Panc1 (cell line): ENCODE data around the gene RAMP2. TPM values are rescaled to one million over a fixed set of nuclear protein-coding genes. Genes with fewer than 3 reads are reported as not detected.

Experiments
- ATAC-seq: fragments of 200-7000 bp; cut with Tn5 transposase; 2 replicates; pipeline ENCODE4 v1.9.1; 2020; ENCODE audit warnings: mild to moderate bottlenecking, moderate library complexity
- BruUV-seq: library from RNA; stranded (reverse); fragments of 400-500 nt; replicated peaks from 2 replicates; lab custom pipeline; 2021; lab: Mats Ljungman, UMichigan
- CTCF ChIA-PET: fragments of 300-600 bp; sonication (Branson Sonifier 250); formaldehyde crosslinking; loops from one replicate; lab custom pipeline; 2022; ENCODE audit warnings: antibody characterized with exemption; lab: Charles Lee
- POLR2A ChIA-PET: fragments of 300-600 bp; sonication (Branson Sonifier 250); formaldehyde crosslinking; loops from one replicate; lab custom pipeline; 2022; ENCODE audit warnings: antibody characterized with exemption; lab: Charles Lee
- DNase-seq: peaks from one replicate; pipeline ENCODE4 v3.0.0-alpha.2; 2010; ENCODE audit warnings: low read depth, low spot score
- H3K27ac ChIP-seq: 2 replicates; pipeline ENCODE4 v1.5.1; 2011; ENCODE audit warnings: mild to moderate bottlenecking, low read length, inconsistent platforms
- H3K27me3 ChIP-seq: fragments of 200-500 bp; sonication (Bioruptor generic); 2 replicates; pipeline ENCODE4 v1.6.0; 2014; ENCODE audit warnings: low read length, inconsistent platforms; ENCODE audit not compliant: control insufficient read depth, insufficient read depth
- H3K36me3 ChIP-seq: fragments of 200-500 bp; sonication (Bioruptor generic); 2 replicates; pipeline ENCODE4 v1.5.1; 2014; ENCODE audit warnings: inconsistent platforms, mild to moderate bottlenecking, low read length, moderate library complexity; ENCODE audit not compliant: control insufficient read depth, insufficient read depth
- H3K4me1 ChIP-seq: 2 replicates; pipeline ENCODE4 v1.5.1; 2011; ENCODE audit warnings: inconsistent platforms, mild to moderate bottlenecking, low read length, moderate library complexity; ENCODE audit not compliant: control insufficient read depth, insufficient read depth
- H3K4me3 ChIP-seq, 2 experiments: 2 replicates each; pipeline ENCODE4 v1.5.1; 2011 to 2012; ENCODE audit warnings: low read depth in 2 of 2, low read length in 2 of 2, mild to moderate bottlenecking in 2 of 2, inconsistent platforms in 1 of 2, moderate library complexity in 1 of 2
- H3K9me3 ChIP-seq: fragments of 200-500 bp; sonication (Bioruptor generic); 2 replicates; pipeline ENCODE4 v1.5.1; 2014; ENCODE audit warnings: low read depth, mild to moderate bottlenecking, inconsistent platforms, low read length, moderate library complexity; ENCODE audit not compliant: control insufficient read depth, insufficient read depth
- POLR2AphosphoS5 ChIP-seq: IDR thresholded peaks from 2 replicates; pipeline ENCODE4 v1.6.1; 2012; ENCODE audit warnings: mild to moderate bottlenecking, low read depth, low read length, moderate library complexity
- SIN3A ChIP-seq: IDR thresholded peaks from 2 replicates; pipeline ENCODE4 v1.6.1; 2012; ENCODE audit warnings: low read depth, mild to moderate bottlenecking, low read length, moderate library complexity, borderline replicate concordance; ENCODE audit not compliant: insufficient read depth
- TCF7L2 ChIP-seq: IDR thresholded peaks from 2 replicates; pipeline ENCODE4 v1.6.1; 2011; ENCODE audit warnings: mild to moderate bottlenecking, low read depth, low read length, inconsistent platforms
- in situ Hi-C: cut with HindIII; loops from 2 replicates; pipeline ENCODE4 v1.10.0; 2016; ENCODE audit warnings: low sequenced_read_pairs, low pct_unique_long_range_greater_than_20kb
- intact Hi-C: fragments of 100-400 bp; cut with micrococcal nuclease; formaldehyde crosslinking; loops from one replicate; pipeline ENCODE4 v1.10.0; 2022; ENCODE audit not compliant: unreplicated experiment
- total RNA-seq: library from RNA; stranded (reverse); gene quantifications from one replicate; pipeline ENCODE4 v1.2.1, GENCODE V29; 2021; ENCODE audit not compliant: unreplicated experiment
- TF ChIP-seq, protein P1 (sequence below): fragments of 450-650 bp; IDR thresholded peaks from 2 replicates; pipeline ENCODE4 v1.5.1; 2017; ENCODE audit warnings: mild to moderate bottlenecking
- TF ChIP-seq, protein P2 (sequence below), 2 experiments: IDR thresholded peaks; 2 replicates each; pipeline ENCODE4 v1.6.1; 2011 to 2012; ENCODE audit warnings: low read depth in 2 of 2, control low read depth in 1 of 2, low read length in 1 of 2, mild to moderate bottlenecking in 1 of 2, moderate library complexity in 1 of 2; ENCODE audit not compliant: insufficient read depth in 1 of 2

RAMP2 gene
- total RNA-seq, 1 experiment from 2014 or later: 1.1 TPM

GRCh38 chr17:42787266-42787665 is 26.2 kb downstream of the RAMP2 start:
- in situ Hi-C loops (no loop called here), intact Hi-C loops (no loop called here)
- H3K9me3 ChIP-seq: no peaks in the 10 kb centered on the region
- BruUV-seq: no TSS peak
- H3K36me3 ChIP-seq: no peaks in the 10 kb centered on the region
- TF ChIP-seq POLR2AphosphoS5 (no peak), TCF7L2 (no peak), SIN3A (no peak)
- TF ChIP-seq, protein P1, sequence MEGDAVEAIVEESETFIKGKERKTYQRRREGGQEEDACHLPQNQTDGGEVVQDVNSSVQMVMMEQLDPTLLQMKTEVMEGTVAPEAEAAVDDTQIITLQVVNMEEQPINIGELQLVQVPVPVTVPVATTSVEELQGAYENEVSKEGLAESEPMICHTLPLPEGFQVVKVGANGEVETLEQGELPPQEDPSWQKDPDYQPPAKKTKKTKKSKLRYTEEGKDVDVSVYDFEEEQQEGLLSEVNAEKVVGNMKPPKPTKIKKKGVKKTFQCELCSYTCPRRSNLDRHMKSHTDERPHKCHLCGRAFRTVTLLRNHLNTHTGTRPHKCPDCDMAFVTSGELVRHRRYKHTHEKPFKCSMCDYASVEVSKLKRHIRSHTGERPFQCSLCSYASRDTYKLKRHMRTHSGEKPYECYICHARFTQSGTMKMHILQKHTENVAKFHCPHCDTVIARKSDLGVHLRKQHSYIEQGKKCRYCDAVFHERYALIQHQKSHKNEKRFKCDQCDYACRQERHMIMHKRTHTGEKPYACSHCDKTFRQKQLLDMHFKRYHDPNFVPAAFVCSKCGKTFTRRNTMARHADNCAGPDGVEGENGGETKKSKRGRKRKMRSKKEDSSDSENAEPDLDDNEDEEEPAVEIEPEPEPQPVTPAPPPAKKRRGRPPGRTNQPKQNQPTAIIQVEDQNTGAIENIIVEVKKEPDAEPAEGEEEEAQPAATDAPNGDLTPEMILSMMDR: no peak
- TF ChIP-seq, protein P2, sequence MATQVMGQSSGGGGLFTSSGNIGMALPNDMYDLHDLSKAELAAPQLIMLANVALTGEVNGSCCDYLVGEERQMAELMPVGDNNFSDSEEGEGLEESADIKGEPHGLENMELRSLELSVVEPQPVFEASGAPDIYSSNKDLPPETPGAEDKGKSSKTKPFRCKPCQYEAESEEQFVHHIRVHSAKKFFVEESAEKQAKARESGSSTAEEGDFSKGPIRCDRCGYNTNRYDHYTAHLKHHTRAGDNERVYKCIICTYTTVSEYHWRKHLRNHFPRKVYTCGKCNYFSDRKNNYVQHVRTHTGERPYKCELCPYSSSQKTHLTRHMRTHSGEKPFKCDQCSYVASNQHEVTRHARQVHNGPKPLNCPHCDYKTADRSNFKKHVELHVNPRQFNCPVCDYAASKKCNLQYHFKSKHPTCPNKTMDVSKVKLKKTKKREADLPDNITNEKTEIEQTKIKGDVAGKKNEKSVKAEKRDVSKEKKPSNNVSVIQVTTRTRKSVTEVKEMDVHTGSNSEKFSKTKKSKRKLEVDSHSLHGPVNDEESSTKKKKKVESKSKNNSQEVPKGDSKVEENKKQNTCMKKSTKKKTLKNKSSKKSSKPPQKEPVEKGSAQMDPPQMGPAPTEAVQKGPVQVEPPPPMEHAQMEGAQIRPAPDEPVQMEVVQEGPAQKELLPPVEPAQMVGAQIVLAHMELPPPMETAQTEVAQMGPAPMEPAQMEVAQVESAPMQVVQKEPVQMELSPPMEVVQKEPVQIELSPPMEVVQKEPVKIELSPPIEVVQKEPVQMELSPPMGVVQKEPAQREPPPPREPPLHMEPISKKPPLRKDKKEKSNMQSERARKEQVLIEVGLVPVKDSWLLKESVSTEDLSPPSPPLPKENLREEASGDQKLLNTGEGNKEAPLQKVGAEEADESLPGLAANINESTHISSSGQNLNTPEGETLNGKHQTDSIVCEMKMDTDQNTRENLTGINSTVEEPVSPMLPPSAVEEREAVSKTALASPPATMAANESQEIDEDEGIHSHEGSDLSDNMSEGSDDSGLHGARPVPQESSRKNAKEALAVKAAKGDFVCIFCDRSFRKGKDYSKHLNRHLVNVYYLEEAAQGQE (IDR thresholded peaks at IDR 0.05; ENCODE audit: insufficient read depth in 1 of 2, low read depth in 2 of 2, low read length in 1 of 2): no peak
- ChIA-PET CTCF (no interaction called here), POLR2A (no interaction called here)
- no peak for ATAC-seq
- H3K27ac ChIP-seq: no peak overlapping the region
- H3K4me3 ChIP-seq: no peak overlapping the region
- H3K27me3 ChIP-seq: no peaks in the 10 kb centered on the region
- no peak for DNase-seq
- peaks cover 5% of the 10 kb centered on the region; the same call in 1 of the 2 replicates for H3K4me1 ChIP-seq

GRCh38 chr17:42791948-42792347 is 30.9 kb downstream of the RAMP2 start:
- no TSS peak for BruUV-seq
- CTCF ChIA-PET: no interaction called here
- ATAC-seq: no peak
- intact Hi-C loops: no loop called here
- no peak overlapping the region for H3K27ac ChIP-seq
- H3K4me1 ChIP-seq: no peaks in the 10 kb centered on the region
- no peaks in the 10 kb centered on the region for H3K9me3 ChIP-seq
- H3K36me3 ChIP-seq: no peaks in the 10 kb centered on the region
- POLR2A ChIA-PET: no interaction called here
- no peak for DNase-seq
- H3K27me3 ChIP-seq: no peaks in the 10 kb centered on the region
- in situ Hi-C loops: no loop called here
- no peak overlapping the region for H3K4me3 ChIP-seq
- TF ChIP-seq TCF7L2 (no peak), SIN3A (no peak)
- TF ChIP-seq, protein P2 (IDR thresholded peaks at IDR 0.05; ENCODE audit: insufficient read depth in 1 of 2, low read depth in 2 of 2, low read length in 1 of 2): no peak
